Mammary epithelial cell (primary cell): ENCODE results near the gene ADAM23.

Experiments
- EZH2 ChIP-seq: IDR thresholded peaks from 2 replicates; pipeline ENCODE4 v1.6.1; 2012; ENCODE audit warnings: low read length, inconsistent platforms, borderline replicate concordance
- TF ChIP-seq, protein P1 (sequence below), 2 donors: IDR thresholded peaks in 1 of 2; conservative IDR thresholded peaks in 1 of 2; 2 replicates each; pipeline ENCODE4 v1.5.1; 2011 to 2012; ENCODE audit warnings: inconsistent platforms in 2 of 2, low read length in 2 of 2, mild to moderate bottlenecking in 2 of 2, control low read depth in 1 of 2, low read depth in 1 of 2; ENCODE audit not compliant: insufficient read depth in 1 of 2; ENCODE audit errors: extremely low read depth in 1 of 2

DNA sequence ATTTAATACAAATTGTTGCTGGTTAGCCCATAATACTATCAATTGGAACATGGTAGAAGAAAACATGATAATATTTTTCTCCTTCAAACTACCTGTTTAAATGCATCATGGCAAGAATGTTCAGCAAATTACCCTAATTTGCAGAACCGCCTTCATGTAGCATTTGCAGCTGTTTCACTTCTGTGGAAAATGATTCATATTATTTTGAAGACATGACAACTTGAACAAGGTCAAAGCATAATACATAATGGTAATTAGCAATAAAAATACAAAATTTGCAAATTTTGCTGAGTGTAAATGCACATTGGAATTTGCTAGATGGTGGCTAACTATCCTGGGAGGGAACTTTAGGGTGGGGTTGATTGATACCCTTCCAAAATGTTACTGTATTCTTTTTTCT lies 30.8 kb downstream of the ADAM23 start:
- TF ChIP-seq, protein P1, sequence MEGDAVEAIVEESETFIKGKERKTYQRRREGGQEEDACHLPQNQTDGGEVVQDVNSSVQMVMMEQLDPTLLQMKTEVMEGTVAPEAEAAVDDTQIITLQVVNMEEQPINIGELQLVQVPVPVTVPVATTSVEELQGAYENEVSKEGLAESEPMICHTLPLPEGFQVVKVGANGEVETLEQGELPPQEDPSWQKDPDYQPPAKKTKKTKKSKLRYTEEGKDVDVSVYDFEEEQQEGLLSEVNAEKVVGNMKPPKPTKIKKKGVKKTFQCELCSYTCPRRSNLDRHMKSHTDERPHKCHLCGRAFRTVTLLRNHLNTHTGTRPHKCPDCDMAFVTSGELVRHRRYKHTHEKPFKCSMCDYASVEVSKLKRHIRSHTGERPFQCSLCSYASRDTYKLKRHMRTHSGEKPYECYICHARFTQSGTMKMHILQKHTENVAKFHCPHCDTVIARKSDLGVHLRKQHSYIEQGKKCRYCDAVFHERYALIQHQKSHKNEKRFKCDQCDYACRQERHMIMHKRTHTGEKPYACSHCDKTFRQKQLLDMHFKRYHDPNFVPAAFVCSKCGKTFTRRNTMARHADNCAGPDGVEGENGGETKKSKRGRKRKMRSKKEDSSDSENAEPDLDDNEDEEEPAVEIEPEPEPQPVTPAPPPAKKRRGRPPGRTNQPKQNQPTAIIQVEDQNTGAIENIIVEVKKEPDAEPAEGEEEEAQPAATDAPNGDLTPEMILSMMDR (conservative IDR thresholded peaks at IDR 0.05 in 1 of 2, IDR thresholded peaks at IDR 0.05 in 1 of 2; ENCODE audit: extremely low read depth in 1 of 2, insufficient read depth in 1 of 2, low read depth in 1 of 2, low read length in 2 of 2), result no peak
- no peak for TF ChIP-seq EZH2
